Activated CD4-positive, alpha-beta memory T cell treated with anti-CD3 and anti-CD28 coated beads for 36 hours (primary cell): ENCODE measurements around the gene CSH2. TPM values are rescaled to one million over a fixed set of nuclear protein-coding genes. Genes with fewer than 3 reads are reported as not detected.
"Not testable (repeated sequence)": the region's sequence is repeated elsewhere in the genome, so short reads cannot be mapped to it uniquely, and the experiment has no call there.

Experiments used
- CTCF ChIA-PET: fragments of 350-600 bp; sonication (Branson Sonifier 250); formaldehyde crosslinking; loops from one replicate; lab custom pipeline; 2021; ENCODE audit warnings: antibody characterized with exemption, inconsistent platforms; lab: Charles Lee
- POLR2A ChIA-PET: fragments of 350-600 bp; sonication (Branson Sonifier 250); formaldehyde crosslinking; loops from one replicate; lab custom pipeline; 2021; ENCODE audit warnings: antibody characterized with exemption; lab: Charles Lee
- DNase-seq: peaks from one replicate; pipeline ENCODE4 v3.0.0-alpha.2; 2020
- H3K27ac Mint-ChIP-seq: one replicate; pipeline ENCODE4 v1.8.0; 2021; ENCODE audit warnings: mixed read lengths
- H3K27me3 Mint-ChIP-seq: one replicate; pipeline ENCODE4 v1.8.0; 2021; ENCODE audit warnings: mixed read lengths
- H3K36me3 Mint-ChIP-seq: one replicate; pipeline ENCODE4 v1.8.0; 2021; ENCODE audit warnings: mixed read lengths
- H3K4me1 Mint-ChIP-seq: one replicate; pipeline ENCODE4 v1.8.0; 2021; ENCODE audit warnings: low read depth, mixed read lengths
- H3K4me3 Mint-ChIP-seq: one replicate; pipeline ENCODE4 v1.8.0; 2021; ENCODE audit warnings: mild to moderate bottlenecking, mixed read lengths
- H3K9me3 Mint-ChIP-seq: one replicate; pipeline ENCODE4 v1.8.0; 2021; ENCODE audit warnings: mixed read lengths
- intact Hi-C: fragments of 100-400 bp; cut with micrococcal nuclease; formaldehyde crosslinking; loops from one replicate; pipeline ENCODE4 v1.15.1; 2023
- total RNA-seq, 2 experiments: library from RNA; stranded (reverse); gene quantifications; one replicate each; pipeline ENCODE4 v1.2.3, GENCODE V29; 2021

Gene CSH2
- total RNA-seq, 2 experiments from 2014 or later: not detected

GRCh38 chr17:63896524-63897354 lies 23.3 kb upstream of the CSH2 start, which contains the start of gene CSH1:
TSS of gene CSH1 (minus strand) at chr17:63896574. CDS start at chr17:63896511, 63 bp downstream.
- H3K9me3 Mint-ChIP-seq, H3K27me3 Mint-ChIP-seq, H3K27ac Mint-ChIP-seq, H3K36me3 Mint-ChIP-seq, H3K4me3 Mint-ChIP-seq, POLR2A ChIA-PET, DNase-seq: not testable (repeated sequence)
- H3K4me1 Mint-ChIP-seq: peaks cover 15% of the 10 kb centered on the region
- CTCF ChIA-PET: interaction anchor here (0.6 kb wide), 1 partner anchor 420 kb away, joined by 5 read pairs; no protein-coding TSS in a partner anchor
- intact Hi-C loops: loop anchor here (5.0 kb wide), 1 partner anchor 131 kb away; no protein-coding TSS in a partner anchor

- H3K27me3 Mint-ChIP-seq, DNase-seq, POLR2A ChIA-PET, CTCF ChIA-PET, H3K4me3 Mint-ChIP-seq, H3K36me3 Mint-ChIP-seq, H3K9me3 Mint-ChIP-seq, H3K27ac Mint-ChIP-seq: not testable (repeated sequence)
- intact Hi-C loops: loop anchor here (5.0 kb wide), 1 partner anchor 132 kb away; no protein-coding TSS in a partner anchor
- H3K4me1 Mint-ChIP-seq: peaks cover 13% of the 10 kb centered on the region
Measured at GRCh38 chr17:63894821-63895220, 21.3 kb upstream of the CSH2 start.

DNA sequence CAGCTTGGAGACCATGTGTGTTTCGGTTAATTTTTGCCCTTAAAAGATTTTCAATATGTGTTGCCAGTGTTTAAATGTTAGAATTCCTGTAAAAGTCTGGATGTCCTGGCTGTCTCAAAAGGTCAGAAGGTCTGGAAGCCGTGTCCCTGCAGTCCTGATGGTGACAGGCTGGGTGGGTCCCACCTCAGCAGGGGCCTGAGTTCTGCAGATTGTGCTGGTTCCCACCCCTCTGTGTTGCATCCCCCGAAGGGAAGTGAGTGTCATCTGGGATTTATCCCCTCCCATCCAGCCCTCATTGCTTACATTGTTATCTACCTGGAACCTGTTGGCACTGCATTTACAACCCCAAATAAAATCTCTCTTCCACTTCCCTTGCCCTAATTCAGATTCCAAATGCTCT lies 20.5 kb upstream of the CSH2 start:
- not testable (repeated sequence) for H3K9me3 Mint-ChIP-seq

GRCh38 chr17:63892316-63893037 lies 19.0 kb upstream of the CSH2 start:
- H3K36me3 Mint-ChIP-seq, intact Hi-C loops, H3K27ac Mint-ChIP-seq, POLR2A ChIA-PET, H3K27me3 Mint-ChIP-seq, H3K4me3 Mint-ChIP-seq, DNase-seq, H3K4me1 Mint-ChIP-seq, H3K9me3 Mint-ChIP-seq: not testable (repeated sequence)
- CTCF ChIA-PET: interaction anchor here (0.6 to 5.2 kb wide), 7 partner anchors 11 to 600 kb away, joined by 3 to 21 read pairs (median 4); partner anchors contain the start of gene CSHL1

More for the DNA sequence above, 20.5 kb upstream of the CSH2 start:
- intact Hi-C loops, POLR2A ChIA-PET, H3K4me3 Mint-ChIP-seq, H3K4me1 Mint-ChIP-seq, H3K36me3 Mint-ChIP-seq, H3K27me3 Mint-ChIP-seq, H3K27ac Mint-ChIP-seq, DNase-seq: not testable (repeated sequence)
- CTCF ChIA-PET: interaction anchor here (5.2 kb wide), 1 partner anchor 17 kb away, joined by 18 read pairs; the partner anchor contains the start of gene CSHL1

- H3K27me3 Mint-ChIP-seq, intact Hi-C loops, DNase-seq, H3K4me1 Mint-ChIP-seq, H3K4me3 Mint-ChIP-seq, H3K36me3 Mint-ChIP-seq, POLR2A ChIA-PET, H3K9me3 Mint-ChIP-seq, H3K27ac Mint-ChIP-seq: not testable (repeated sequence)
- CTCF ChIA-PET: interaction anchor here (0.6 to 5.2 kb wide), 12 partner anchors 9 to 1864 kb away, joined by 3 to 21 read pairs (median 7); partner anchors contain the start of gene CSHL1
Measured at GRCh38 chr17:63889026-63889848, 15.8 kb upstream of the CSH2 start.

DNA sequence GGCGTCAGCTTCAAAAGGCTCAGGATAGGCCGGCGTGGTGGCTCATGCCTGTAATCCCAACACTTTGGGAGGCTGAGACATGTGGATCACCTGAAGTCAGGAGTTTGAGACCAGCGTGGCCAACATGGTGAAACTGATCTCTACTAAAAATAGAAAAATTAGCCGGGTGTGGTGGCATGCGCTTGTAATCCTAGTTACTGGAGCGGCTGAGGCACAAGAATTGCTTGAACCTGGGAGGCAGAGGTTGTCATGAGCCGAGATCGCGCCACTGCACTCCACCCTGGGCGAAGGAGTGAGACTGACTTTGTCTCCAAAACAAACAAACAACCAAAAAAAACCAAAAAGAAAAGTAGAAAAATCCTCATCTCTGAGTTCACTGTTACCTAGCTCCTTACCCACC lies 11.6 kb upstream of the CSH2 start:
- H3K36me3 Mint-ChIP-seq, H3K4me1 Mint-ChIP-seq, H3K27ac Mint-ChIP-seq, DNase-seq, H3K27me3 Mint-ChIP-seq, intact Hi-C loops, H3K4me3 Mint-ChIP-seq, H3K9me3 Mint-ChIP-seq, POLR2A ChIA-PET: not testable (repeated sequence)
- CTCF ChIA-PET: interaction anchor here (0.6 kb wide), 1 partner anchor 12 kb away, joined by 4 read pairs; no protein-coding TSS in a partner anchor

DNA sequence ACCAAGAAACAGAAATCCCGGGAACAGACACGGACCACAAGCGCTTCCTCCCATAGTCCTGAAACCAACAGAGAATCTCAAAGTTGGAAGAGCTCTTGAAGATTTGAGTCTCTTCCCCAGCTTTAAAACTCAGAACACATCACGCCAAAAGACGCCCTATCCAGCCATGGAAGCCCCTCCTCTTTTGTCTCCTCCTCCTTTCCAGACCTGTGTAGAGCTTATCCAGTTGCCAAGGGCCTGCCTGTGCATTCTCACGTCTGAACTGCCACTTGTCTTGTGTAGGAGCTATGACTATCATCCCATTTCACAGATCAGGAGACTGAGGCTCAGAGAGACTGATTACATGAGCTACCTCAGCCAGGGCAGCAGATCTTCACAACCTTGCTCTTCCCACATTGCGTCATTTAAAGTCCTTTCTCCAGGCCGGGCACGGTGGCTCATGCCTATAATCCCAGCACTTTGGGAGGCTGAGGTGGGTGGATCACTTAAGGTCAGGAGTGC lies 9.2 kb upstream of the CSH2 start:
- H3K4me3 Mint-ChIP-seq, H3K4me1 Mint-ChIP-seq, intact Hi-C loops, DNase-seq, H3K36me3 Mint-ChIP-seq, H3K9me3 Mint-ChIP-seq, H3K27ac Mint-ChIP-seq, H3K27me3 Mint-ChIP-seq: not testable (repeated sequence)
- POLR2A ChIA-PET: interaction anchor here (0.6 kb wide), 1 partner anchor 112 kb away, joined by 3 read pairs; no protein-coding TSS in a partner anchor
- CTCF ChIA-PET: interaction anchor here (0.8 to 2.1 kb wide), 6 partner anchors 24 to 408 kb away, joined by 3 to 6 read pairs (median 4); partner anchors contain the start of gene CSHL1

- H3K27me3 Mint-ChIP-seq: no peaks in the 10 kb centered on the region
- peak; percentile 75 for DNase-seq
- H3K27ac Mint-ChIP-seq: peak within 1 kb of the TSS; percentile 8
- intact Hi-C loops: no loop called here
- POLR2A ChIA-PET: no interaction called here
- H3K36me3 Mint-ChIP-seq: no peaks in the 10 kb centered on the region
- H3K9me3 Mint-ChIP-seq: no peaks in the 10 kb centered on the region
- no peak within 1 kb of the TSS for H3K4me3 Mint-ChIP-seq
- no peaks in the 10 kb centered on the region for H3K4me1 Mint-ChIP-seq
- CTCF ChIA-PET: interaction anchor here (0.6 to 2.1 kb wide), 10 partner anchors 21 to 409 kb away, joined by 3 to 6 read pairs (median 4); partner anchors contain the start of gene CSHL1
Measured at GRCh38 chr17:63881935-63882601, 8.6 kb upstream of the CSH2 start, which contains the start of gene GH2. TSS of gene GH2 (minus strand) at chr17:63881944. CDS start at chr17:63881801, 143 bp downstream.

GRCh38 chr17:63881337-63881736 lies 7.9 kb upstream of the CSH2 start:
- POLR2A ChIA-PET: not testable (repeated sequence)

GRCh38 chr17:63880706-63881105 lies 7.2 kb upstream of the CSH2 start:
- no peaks in the 10 kb centered on the region for H3K9me3 Mint-ChIP-seq
- ChIA-PET POLR2A (no interaction called here), CTCF (interaction anchor here (2.1 kb wide), 1 partner anchor 253 kb away, joined by 6 read pairs; no protein-coding TSS in a partner anchor)
- intact Hi-C loops: no loop called here
- H3K27ac Mint-ChIP-seq: no peak overlapping the region
- H3K36me3 Mint-ChIP-seq: no peaks in the 10 kb centered on the region
- DNase-seq: no peak
- H3K4me1 Mint-ChIP-seq: no peaks in the 10 kb centered on the region
- H3K27me3 Mint-ChIP-seq: no peaks in the 10 kb centered on the region
- H3K4me3 Mint-ChIP-seq: no peak overlapping the region

More at GRCh38 chr17:63881337-63881736, 7.9 kb upstream of the CSH2 start:
- H3K4me1 Mint-ChIP-seq, DNase-seq, H3K9me3 Mint-ChIP-seq, H3K27me3 Mint-ChIP-seq, intact Hi-C loops, H3K36me3 Mint-ChIP-seq, H3K4me3 Mint-ChIP-seq: not testable (repeated sequence)
- CTCF ChIA-PET: interaction anchor here (0.6 to 2.1 kb wide), 5 partner anchors 21 to 303 kb away, joined by 3 to 6 read pairs (median 4); no protein-coding TSS in a partner anchor
- H3K27ac Mint-ChIP-seq: peak overlapping the region; percentile 8
